Fibroblast of mammary gland (primary cell): ENCODE data around the gene KLHL25.

Experiments
- DNase-seq: peaks from one replicate; pipeline ENCODE4 v3.0.0-alpha.2; 2010; ENCODE audit warnings: low read depth
- H3K4me3 ChIP-seq: 2 replicates; pipeline ENCODE4 v1.5.1; 2011; ENCODE audit warnings: low read depth, mild to moderate bottlenecking, low read length, moderate library complexity; ENCODE audit not compliant: control insufficient read depth
- TF ChIP-seq, protein P1 (sequence below): conservative IDR thresholded peaks from 2 replicates; pipeline ENCODE4 v1.5.1; 2011; ENCODE audit warnings: low read depth, low read length, inconsistent platforms; ENCODE audit not compliant: control insufficient read depth, insufficient read depth

Gene KLHL25

DNA sequence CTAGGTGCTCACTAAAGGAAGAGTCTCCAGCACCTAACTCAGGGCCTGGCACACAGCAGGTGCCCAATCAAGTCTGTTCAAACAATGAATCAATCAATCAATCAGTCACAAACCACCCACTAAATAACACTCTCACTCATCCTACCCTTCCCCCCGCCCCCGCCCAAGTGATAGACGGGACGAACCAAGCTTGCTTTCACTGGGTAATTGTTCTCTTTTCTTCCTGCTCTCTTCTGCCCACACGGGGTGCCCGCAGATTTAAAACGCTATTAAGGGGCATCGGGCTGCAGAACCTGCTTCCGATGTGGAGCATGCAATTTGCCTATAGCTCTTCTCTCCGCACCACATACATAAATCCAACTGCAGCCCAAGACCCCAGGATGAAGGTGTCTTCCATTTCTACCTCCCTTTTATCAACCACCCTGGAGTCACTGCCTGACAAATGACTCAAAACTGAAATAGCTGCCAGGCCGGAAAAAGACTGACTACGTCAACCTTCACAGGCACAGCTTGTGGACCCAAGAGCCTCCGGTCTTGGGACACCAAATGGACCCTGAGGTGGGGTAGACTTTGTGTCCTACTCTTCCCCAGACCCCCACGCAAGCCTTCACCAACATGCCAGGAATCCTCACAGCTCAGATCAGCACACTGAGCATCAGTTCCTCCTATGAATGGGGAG lies 1.7 kb downstream of the KLHL25 start:
- DNase-seq, result no peak
- TF ChIP-seq, protein P1, sequence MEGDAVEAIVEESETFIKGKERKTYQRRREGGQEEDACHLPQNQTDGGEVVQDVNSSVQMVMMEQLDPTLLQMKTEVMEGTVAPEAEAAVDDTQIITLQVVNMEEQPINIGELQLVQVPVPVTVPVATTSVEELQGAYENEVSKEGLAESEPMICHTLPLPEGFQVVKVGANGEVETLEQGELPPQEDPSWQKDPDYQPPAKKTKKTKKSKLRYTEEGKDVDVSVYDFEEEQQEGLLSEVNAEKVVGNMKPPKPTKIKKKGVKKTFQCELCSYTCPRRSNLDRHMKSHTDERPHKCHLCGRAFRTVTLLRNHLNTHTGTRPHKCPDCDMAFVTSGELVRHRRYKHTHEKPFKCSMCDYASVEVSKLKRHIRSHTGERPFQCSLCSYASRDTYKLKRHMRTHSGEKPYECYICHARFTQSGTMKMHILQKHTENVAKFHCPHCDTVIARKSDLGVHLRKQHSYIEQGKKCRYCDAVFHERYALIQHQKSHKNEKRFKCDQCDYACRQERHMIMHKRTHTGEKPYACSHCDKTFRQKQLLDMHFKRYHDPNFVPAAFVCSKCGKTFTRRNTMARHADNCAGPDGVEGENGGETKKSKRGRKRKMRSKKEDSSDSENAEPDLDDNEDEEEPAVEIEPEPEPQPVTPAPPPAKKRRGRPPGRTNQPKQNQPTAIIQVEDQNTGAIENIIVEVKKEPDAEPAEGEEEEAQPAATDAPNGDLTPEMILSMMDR, result no peak
- peak overlapping the region; percentile 69 for H3K4me3 ChIP-seq

DNA sequence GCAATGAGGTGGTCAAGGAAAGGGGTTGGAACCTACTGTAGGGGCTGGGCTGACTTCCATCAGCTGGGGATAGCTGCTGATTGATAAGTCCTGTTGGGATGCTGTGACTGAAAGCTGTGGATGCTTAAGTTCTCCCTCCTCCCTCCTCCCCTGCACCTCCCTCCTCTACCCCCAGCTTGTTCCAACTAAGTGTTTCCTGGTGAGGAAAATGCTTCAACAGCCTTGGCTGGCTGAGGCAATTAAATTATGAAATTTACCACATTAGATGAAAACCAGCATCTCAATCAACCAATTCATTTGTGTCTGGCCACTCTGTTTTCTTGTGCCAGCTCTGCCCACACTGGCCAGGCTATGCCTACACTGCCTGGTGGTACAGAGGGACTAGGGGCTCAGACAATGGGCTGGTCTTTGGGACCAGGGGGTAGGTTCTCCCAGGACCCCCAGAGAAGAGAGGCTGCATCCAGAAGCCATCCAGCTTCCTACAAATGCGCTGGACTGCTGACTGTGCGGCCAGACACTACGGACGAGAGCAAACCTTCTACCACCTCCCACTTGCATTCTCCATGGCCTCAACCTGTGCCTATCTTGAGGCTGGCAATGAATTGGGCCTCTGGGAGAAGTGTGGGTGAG lies 2.5 kb downstream of the KLHL25 start:
- TF ChIP-seq, protein P1, result no peak
- no peak for DNase-seq
- no peak overlapping the region for H3K4me3 ChIP-seq

DNA sequence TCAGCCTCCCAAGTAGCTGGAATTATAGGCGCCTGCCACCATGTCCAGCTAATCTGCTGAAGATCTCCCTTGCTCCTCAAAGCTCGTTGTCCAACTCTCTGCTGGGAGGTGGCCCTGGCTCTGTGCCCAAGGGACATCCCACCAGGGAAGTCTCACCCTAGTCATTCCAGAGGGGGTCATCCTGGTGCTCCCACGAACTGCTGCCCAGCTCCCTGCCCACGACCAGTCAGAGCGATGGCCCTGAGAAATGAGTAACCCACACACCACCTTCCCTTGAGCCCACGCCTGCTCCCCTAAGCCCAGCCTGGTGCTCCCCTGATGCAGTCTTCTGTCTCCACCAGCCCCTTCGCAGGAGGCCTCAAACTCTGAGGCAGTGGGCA lies 5.2 kb downstream of the KLHL25 start:
- DNase-seq, result no peak
- no peak overlapping the region for H3K4me3 ChIP-seq
- TF ChIP-seq, protein P1, result no peak

DNA sequence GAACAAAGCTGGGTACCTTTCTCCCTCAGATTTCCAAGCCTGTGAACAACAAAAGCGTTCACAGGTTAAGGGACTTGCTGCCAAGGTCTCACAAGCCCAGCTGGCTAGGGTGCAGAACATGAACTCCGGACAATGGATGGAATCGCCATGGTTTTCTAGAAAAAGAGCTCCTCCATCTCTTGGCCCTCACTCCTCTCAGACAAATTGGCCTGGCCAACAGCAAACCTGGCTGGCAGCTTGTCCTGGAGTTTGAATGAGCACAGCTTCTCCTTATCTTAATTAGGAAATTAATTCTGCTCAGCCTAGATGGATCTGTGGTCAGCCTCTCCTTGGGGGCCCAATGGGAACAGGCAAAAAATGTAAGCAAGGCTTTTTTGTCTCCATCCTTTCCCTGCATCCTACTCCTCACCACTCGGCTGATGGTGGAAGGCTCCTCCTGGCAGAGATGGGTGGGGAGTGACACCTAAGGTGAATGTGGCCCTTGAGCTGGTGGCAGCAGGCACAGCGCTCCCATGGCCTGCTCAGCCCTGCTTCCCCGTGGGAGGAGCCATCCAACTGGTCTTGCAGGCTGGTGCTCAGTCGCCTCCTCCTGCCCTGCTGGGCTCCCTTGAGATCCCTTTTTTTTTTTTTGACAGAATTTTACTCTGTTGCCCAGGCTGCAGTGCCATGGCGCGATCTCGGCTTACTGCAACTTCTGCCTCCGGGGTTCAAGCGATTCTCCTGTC lies 5.8 kb downstream of the KLHL25 start:
- DNase-seq, result no peak
- no peak overlapping the region for H3K4me3 ChIP-seq
- TF ChIP-seq, protein P1, result no peak

DNA sequence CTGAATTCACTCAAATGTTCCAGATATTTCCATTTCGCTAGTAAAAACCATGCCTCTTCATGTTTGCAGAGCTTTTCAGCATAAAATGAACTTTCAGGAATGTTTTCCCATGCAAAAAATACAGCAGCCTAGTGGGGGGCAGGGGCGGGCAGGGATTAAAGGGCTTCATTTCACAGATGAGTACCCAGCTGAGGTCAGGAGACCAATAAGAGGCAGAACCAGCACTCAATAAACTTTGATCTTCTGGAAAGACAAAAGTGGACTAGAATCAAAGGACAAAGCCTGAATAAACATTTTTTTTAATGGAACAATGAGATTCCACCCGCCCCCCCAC lies 8.0 kb downstream of the KLHL25 start:
- DNase-seq, result no peak
- TF ChIP-seq, protein P1, result no peak

DNA sequence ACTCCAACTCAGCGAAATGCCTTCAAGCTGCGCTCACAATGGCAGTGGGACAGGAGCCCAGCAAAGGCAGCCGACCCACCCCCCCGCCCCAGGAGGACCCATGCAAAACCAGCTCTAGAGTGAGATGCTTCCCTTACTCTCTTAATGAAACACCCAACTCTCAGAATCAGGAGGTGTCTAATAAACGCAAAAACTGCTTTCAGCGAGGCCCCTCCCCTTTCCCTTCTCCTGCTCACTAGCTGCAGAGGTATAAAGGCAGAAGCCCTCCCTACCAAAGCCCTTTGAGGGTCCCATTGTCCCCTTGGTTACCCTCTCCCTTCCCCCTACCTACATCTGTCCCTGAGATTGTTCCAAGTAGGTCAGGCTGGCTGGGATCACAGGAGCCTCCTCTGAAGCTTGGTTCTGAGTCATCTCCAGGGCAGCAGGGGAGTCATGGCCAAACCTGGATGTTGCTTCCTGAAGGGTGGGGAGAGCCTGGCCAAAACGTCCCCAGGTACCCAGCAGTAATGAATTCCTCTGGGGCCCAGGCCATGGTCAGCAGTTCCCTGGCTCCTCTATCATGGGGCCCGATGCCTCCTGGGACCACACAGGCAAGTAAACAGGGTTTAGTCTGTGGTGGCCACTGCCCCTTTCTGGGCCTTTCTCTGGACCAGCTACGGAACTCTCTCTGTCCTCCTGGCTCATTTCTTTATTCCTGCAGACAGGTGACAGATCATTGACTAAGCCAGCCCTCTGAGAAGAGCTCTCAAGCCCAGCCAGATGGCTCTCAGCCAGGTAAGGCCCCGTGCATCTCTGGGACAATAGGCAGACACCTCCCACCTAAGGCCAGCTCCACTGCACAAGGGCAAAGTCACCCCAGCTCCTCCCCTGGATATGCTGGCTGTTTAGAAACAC lies 8.6 kb downstream of the KLHL25 start:
- TF ChIP-seq, protein P1, result no peak
- peak; percentile 56 for DNase-seq
- no peak overlapping the region for H3K4me3 ChIP-seq

More for the DNA sequence above, 8.0 kb downstream of the KLHL25 start:
- H3K4me3 ChIP-seq, result no peak overlapping the region
